DOHH2 (cell line): ENCODE measurements around the gene TRPM1.

Experiments used
- EZH2phosphoT487 ChIP-seq: fragments of 200-600 bp; sonication (generic); IDR thresholded peaks from 2 replicates; pipeline ENCODE4 v1.6.1; 2017; ENCODE audit warnings: borderline replicate concordance, mild to moderate bottlenecking, antibody characterized with exemption, low read length, moderate library complexity, mixed read lengths
- TF ChIP-seq, protein P1 (sequence below): fragments of 200-600 bp; sonication (generic); IDR thresholded peaks from one replicate; pipeline ENCODE4 v1.5.1; 2014; ENCODE audit warnings: antibody characterized with exemption, mild to moderate bottlenecking, low read depth, low read length; ENCODE audit not compliant: poor library complexity, severe bottlenecking

- TF ChIP-seq, protein P1, sequence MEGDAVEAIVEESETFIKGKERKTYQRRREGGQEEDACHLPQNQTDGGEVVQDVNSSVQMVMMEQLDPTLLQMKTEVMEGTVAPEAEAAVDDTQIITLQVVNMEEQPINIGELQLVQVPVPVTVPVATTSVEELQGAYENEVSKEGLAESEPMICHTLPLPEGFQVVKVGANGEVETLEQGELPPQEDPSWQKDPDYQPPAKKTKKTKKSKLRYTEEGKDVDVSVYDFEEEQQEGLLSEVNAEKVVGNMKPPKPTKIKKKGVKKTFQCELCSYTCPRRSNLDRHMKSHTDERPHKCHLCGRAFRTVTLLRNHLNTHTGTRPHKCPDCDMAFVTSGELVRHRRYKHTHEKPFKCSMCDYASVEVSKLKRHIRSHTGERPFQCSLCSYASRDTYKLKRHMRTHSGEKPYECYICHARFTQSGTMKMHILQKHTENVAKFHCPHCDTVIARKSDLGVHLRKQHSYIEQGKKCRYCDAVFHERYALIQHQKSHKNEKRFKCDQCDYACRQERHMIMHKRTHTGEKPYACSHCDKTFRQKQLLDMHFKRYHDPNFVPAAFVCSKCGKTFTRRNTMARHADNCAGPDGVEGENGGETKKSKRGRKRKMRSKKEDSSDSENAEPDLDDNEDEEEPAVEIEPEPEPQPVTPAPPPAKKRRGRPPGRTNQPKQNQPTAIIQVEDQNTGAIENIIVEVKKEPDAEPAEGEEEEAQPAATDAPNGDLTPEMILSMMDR, result no peak
- no peak for TF ChIP-seq EZH2phosphoT487
Observed at GRCh38 chr15:31149088-31149505, 47.6 kb upstream of the TRPM1 start.
